GM12878 (cell line): Measurements from ENCODE around the gene LRRC3. TPM values are rescaled to one million over a fixed set of nuclear protein-coding genes. Genes with fewer than 3 reads are reported as not detected.

Source experiments
- ASH2L ChIP-seq: fragments of 300-600, 200-600 bp; sonication (generic); IDR thresholded peaks from 2 replicates; pipeline ENCODE4 v1.6.1; 2017; ENCODE audit warnings: low read depth, mild to moderate bottlenecking, borderline replicate concordance
- BACH1 ChIP-seq: fragments of 450-650 bp; IDR thresholded peaks from 2 replicates; pipeline ENCODE4 v1.6.1; 2017; ENCODE audit warnings: mild to moderate bottlenecking, borderline replicate concordance
- CREM ChIP-seq: IDR thresholded peaks from 2 replicates; pipeline ENCODE4 v1.6.1; 2014; ENCODE audit warnings: antibody characterized with exemption, low read depth
- FOS ChIP-seq: IDR thresholded peaks from 3 replicates; pipeline ENCODE4 v1.6.1; 2011; ENCODE audit warnings: borderline replicate concordance; ENCODE audit not compliant: insufficient read length; ENCODE audit errors: extremely low read depth
- JUNB ChIP-seq: IDR thresholded peaks from 2 replicates; pipeline ENCODE4 v1.6.1; 2016; ENCODE audit warnings: antibody characterized with exemption, mild to moderate bottlenecking
- MLLT1 ChIP-seq: fragments of 450-650 bp; IDR thresholded peaks from 2 replicates; pipeline ENCODE4 v1.6.1; 2016; ENCODE audit warnings: mild to moderate bottlenecking
- SIN3A ChIP-seq: IDR thresholded peaks from 2 replicates; pipeline ENCODE4 v1.6.1; 2012; ENCODE audit warnings: low read depth, low read length, improper control_type of control experiment
- ZBTB11 ChIP-seq: fragments of 450-650 bp; formaldehyde crosslinking; IDR thresholded peaks from 2 replicates; pipeline ENCODE4 v1.5.0; 2022; ENCODE audit warnings: mild to moderate bottlenecking, missing genetic modification characterization
- ZNF274 ChIP-seq: IDR thresholded peaks from one replicate; pipeline ENCODE4 v1.8.0; 2011; ENCODE audit not compliant: insufficient read length, insufficient read depth
- polyA plus RNA-seq, 11 experiments: library from polyadenylated mRNA; depleted of rRNA in 4 of 11; unstranded in 6 of 11; stranded (reverse) in 5 of 11; fragments of >200 nt; fragmentation: Nextera tagmentation in 4 of 11; fragmentation: Illumina TruSeq in 1 of 11; extraction: Ambion mirVana in 4 of 11; extraction: Trizol in 1 of 11; gene quantifications; 1 replicate in 1 of 11; 2 replicates in 10 of 11; pipeline versions ENCODE4 v1.2.1 to v1.2.3, GENCODE V29; 2011 to 2016; ENCODE audit warnings: inconsistent platforms in 2 of 11, missing spikeins in 2 of 11, low read depth in 1 of 11
- total RNA-seq, 4 experiments: library from RNA; depleted of rRNA in 3 of 4; stranded (reverse); fragments of >200 nt in 3 of 4; fragmentation: Illumina TruSeq in 1 of 4; extraction: Trizol in 1 of 4; gene quantifications; 2 replicates each; pipeline versions ENCODE4 v1.2.1 to v1.2.3, GENCODE V29; 2013 to 2021

The LRRC3 gene
- total and polyA plus RNA-seq, 10 of the 15 experiments (the other 5 are each of a cell fraction or from before 2014, with no cell fraction given) = 0.02 to 0.31 (median 0.09) TPM; not detected in 1

DNA sequence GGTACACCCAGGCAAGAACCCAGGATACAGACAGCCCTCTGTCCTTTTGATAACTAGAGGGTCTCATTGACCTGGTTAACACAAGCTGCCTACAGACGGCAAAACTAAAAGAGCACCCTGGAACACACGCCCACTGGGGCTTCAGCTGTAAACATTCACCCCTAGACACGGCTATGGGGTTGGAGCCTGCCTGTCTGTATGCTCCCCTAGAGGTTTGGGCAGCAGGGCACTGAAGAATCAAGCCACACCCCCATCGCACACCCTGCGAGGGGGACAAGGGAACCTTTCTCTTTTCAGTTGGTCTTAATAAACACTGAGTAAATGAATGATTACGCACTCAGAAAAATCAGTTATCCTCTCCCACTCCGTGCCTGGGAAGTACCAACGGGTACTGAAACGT lies 35.5 kb downstream of the LRRC3 start (continued):
- TF ChIP-seq ZBTB11 (CRISPR knock-in tag) = no peak
- no peak for TF ChIP-seq BACH1
- no peak for TF ChIP-seq FOS
- no peak for TF ChIP-seq JUNB
- no peak for TF ChIP-seq ZNF274
- no peak for TF ChIP-seq ASH2L
- TF ChIP-seq CREM = no peak
- no peak for TF ChIP-seq SIN3A
- TF ChIP-seq MLLT1 = no peak
